DLD1 (cell line): ENCODE measurements around the gene BOK.
"Not testable (repeated sequence)": the region's sequence is repeated elsewhere in the genome, so short reads cannot be mapped to it uniquely, and the experiment has no call there.

ENCODE experiments used
- in situ Hi-C: cut with HindIII; loops from 2 replicates; pipeline ENCODE4 v1.10.0; 2017; ENCODE audit warnings: low sequenced_read_pairs

Gene BOK

DNA sequence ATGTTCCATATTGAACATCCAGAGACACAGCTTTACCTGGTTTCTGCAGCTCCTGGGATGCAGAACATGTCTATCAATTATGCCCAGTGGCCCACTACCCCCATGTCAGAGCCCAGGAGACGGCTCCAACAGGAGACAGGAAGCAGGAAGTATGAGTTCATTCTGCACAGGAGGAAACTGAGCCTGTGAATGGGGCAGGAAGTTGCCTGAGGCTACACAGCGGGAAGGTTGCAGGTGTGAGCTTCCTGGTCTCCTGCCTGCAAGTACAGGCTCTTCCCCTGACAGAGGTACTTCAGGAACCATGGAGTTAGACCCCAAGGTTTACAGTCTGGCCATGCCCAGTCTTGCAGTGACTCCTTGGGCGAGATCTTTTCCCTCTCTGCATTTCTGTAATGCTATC, 2.8 kb upstream of the BOK start:
- in situ Hi-C loops = no loop called here

DNA sequence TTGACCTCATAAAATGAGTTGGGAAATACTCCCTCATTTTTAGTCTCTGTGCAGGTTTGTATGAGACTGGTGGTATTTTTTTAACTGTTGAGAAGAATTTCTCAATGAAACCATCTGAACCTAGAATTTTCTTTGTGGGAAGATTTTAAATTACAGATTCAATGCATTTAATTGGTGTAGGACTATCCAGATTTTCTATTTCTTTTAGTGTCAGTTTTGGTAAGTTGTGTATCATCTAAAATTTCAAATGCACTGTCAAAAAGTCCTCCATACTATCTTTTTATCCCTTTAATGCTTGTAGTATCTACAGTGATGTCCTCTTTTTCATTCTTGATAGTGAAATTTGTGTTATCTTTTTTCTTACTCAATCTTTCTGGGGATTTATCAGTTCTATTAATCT, 1.8 kb upstream of the BOK start:
- in situ Hi-C loops = no loop called here

DNA sequence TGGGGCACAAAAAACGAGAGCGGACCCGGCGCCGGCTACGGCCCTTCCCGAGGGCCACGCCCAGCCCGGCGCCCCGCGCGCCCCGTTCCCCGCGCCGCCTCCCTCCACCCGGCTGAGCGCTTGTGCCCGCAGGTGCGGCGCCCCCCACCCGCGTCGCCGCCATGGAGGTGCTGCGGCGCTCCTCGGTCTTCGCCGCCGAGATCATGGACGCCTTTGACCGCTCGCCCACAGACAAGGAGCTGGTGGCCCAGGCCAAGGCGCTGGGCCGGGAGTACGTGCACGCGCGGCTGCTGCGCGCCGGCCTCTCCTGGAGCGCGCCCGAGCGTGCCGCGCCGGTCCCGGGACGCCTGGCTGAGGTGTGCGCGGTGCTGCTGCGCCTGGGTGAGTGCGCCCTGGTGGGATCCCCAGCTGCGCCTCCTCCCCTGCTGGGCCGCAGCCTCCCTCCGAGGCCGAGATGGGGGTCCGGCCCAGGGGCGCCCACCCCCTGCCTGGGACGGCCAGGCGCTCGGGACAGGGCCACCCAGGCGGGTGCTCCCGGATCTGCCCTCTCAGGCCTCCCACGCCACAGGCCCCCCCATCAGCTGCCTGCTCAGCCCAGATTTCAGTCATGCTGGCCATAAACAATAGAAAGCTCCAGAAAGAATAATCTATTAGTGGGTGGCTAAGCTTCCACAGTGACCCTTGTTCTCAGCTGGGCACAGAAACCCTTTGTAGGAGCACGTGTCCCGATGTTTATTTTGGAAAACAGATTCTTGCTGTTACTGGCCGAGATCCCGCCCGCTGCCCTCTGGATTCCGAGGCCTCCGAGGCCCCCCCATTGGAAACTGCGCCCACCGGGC, 997 bp downstream of the BOK start:
- in situ Hi-C loops = no loop called here

DNA sequence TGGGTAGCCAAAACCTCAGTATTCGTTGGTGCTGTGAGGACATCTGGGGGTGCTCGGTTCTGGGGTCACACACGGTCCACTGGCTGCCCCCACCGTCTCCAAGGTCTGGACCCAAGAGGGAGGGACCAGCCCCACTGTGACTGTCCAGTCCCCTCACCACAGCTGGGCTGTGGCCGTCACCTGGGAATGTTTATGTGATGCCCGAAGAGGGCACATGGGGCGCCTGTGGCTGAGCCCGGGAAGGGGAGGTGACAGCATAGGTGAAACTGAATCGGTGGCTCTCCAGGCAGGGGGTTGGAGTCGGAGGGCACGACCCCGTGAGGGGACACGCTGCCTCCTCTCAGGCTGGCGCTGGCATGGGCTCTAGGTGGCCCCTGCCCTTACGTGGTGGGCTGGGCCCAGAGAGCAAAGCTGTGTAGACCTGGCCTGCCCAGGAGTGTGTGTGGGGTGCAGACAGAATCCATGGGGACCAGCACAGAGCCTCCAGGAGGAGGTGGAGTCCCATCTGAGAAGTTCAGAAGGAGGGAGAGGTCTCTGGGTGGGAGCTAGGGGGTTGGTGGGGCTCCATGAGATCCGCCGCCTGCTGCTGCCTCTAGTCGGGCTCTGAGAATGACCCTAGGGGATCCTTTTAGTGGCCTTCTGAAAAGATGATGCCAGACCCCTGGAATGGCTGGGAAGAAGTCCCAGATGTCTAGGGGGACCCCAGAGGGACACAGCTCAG, 1.8 kb downstream of the BOK start:
- in situ Hi-C loops = no loop called here

DNA sequence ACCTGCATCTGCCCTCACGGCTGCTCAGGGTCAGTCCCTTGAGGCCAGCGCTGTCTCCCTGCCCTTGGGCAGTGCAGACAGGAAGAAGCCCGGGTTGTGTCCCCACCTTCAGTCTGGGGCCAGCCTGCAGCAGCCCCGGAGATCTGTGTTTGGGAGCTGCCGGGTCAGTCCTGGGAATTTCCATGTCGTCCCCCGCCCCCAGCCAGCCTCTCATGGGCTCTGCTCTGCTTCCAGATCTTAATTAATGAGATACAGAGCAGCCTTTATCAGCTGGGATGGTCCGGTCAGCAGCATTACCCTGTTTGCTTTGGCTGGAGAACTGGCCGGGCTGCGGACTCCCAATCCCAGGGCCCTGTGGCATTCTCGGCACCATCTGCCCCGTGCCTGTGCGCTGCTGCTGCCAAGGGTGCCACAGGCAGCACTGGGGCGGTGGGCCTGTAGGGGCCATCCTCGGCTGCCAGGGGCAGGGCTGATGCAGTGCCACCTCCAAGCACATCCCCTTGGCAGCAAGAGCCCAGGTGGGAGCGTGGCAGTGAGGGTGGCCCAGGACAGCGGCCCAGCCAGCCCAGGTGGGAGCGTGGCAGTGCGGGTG, 2.4 kb downstream of the BOK start:
- in situ Hi-C loops = no loop called here

DNA sequence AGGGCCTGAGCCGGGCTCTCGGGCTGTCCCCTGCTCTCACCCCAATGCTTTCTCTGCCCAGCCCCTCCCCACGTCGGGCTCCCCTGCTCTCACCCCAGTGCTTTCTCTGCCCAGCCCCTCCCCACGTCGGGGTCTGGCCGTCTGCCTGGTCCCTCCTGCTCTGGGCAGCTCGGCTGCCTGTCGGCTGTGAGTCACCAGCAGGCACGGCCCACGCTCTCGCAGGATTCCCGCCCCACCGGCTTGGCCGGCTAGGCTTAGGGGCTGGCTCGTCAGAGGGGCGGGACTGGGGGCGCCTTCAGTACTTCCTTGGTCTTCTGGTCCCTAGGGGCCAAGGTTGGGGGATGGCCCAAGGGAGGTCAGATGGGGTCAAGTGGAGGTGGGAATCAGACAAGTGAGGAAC, 3.3 kb downstream of the BOK start:
- in situ Hi-C loops = no loop called here

DNA sequence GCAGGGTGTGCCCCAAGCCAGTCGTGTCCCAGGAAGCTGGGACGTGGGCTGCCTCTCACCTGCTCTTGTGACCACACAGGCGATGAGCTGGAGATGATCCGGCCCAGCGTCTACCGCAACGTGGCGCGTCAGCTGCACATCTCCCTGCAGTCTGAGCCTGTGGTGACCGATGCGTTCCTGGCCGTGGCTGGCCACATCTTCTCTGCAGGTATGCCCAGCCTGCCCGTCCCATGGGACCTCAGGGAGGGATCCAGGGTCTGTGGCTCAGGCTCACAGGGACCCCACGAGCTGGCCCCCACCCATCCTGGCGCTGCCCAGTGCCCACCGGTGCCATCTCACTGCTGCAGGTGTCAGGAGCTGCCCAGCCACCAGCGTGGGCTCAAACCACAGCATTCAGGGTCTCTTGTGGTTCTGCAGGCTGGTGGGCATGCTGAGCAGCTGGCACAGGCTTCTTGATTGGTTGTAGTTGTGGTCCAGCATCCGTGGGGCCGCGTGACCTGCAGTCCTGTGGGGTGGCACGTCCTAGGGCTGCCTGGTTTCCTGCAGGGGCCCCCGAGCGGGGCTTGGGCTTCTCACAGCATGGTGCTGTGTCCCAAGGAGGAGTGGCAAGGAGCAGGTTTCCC, 3.8 kb downstream of the BOK start:
- in situ Hi-C loops = no loop called here

DNA sequence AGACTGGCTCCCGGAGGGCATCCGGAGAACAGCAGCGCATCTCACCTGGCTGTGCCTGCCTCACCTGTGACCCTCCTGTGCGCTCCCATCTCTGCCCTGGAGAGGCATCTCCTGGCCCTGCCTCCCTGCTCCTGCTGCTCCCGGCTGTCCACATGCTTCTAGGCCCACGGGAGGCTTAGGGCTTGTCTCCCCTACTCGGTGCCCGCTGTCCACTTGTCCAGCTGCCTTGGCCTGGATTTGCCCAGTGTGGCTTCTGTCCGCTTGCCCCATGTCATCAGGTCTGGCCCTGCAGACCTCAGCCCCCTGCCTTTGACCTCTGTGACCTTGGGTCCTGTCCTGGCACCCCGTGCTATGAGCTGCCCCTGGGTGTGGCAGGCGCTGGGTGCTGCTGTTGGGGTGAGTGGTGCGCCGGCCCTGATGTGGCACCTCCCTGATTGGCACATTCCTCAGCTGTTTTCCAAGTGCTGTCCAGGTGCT, 4.5 kb downstream of the BOK start:
- in situ Hi-C loops = no loop called here

DNA sequence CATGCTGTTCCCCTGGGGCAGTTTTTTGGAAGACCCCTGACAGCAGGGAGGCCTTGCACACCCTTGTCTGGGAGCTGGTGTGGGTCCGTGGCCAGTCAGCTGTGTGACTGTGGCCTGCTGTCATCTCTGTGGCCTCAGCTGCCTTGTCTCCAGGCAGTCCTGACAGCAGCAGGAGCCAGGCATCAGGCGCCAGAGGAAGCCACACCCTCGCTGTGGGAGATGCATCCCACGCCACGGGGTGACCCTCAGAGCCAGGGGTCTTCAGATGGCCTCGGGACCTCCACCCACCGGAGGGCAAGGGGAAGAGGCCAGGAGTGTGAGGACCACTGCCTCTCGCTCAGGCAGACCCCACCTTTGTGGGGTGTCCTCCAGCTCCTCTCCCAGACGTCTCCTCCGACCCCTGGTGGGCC, 5.0 kb downstream of the BOK start:
- in situ Hi-C loops = no loop called here

DNA sequence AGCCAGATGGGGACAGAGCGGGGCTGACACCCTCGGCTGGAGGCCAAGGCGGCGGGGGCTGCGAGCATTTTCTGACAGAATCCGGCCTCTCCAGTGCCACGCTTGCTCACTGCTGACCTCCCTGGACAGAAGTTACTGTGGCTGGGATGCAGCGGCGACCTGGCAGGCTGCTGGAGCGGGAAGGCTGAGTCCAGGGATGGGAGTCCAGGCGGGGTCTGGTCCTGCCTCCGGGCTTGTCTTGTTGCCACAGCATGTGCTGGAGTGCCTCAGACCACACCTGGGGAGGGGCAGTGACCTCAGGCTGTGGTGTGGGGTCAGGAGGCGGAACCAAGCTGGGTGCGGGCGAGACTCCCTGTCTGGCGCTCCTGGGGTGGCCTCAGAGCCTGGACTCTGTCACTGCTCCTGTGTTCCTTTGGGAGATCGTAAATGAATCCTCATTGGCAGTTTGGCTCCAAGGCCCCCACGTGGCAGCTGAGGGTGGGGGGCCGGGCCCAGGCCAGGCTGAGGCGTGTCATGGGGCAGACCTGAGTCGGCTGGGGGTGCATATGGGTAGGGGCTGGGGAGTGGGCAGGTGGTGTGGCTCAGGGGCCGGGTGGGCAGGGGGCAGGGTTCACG, 5.5 kb downstream of the BOK start:
- in situ Hi-C loops = no loop called here

DNA sequence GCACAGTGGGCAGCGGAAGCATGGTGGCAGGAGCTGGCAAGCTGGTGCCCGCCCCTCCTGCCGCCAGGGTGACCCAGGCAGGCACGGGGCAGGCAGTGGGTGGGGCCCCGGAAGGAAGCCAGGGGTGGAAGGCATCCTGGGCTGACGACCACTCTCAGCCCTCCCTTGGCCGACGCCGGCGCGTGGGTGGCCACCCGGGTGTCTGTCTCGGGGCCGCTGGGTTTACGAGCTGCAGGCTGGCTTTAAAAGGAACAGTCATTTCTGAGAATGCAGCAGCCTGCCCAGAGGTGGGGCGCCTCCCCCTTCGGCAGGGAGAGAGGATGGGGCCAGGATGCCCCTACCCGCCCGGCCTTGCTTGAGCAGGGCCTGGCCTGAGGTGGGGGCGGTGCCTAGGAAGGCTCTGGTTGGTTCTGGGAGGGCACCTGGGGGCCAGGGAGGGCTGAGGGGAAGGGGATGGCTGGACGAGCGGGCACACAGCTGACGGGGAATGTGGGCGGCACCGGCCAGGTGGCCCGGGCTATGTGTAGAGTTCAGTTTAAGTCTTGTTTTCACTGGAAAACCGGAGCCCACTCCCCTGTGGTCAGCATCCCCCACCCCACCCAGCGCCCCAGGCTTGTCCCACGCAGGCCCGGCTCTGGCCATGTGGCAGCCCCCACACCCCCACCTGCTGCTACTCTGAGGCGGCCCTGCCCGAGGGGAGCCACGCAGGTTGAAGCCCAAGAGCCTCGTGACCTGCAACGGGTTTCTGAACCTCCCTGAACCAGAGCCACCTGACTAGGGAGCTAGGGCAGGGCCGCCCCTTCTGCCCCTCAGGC, 6.3 kb downstream of the BOK start:
- in situ Hi-C loops = no loop called here

DNA sequence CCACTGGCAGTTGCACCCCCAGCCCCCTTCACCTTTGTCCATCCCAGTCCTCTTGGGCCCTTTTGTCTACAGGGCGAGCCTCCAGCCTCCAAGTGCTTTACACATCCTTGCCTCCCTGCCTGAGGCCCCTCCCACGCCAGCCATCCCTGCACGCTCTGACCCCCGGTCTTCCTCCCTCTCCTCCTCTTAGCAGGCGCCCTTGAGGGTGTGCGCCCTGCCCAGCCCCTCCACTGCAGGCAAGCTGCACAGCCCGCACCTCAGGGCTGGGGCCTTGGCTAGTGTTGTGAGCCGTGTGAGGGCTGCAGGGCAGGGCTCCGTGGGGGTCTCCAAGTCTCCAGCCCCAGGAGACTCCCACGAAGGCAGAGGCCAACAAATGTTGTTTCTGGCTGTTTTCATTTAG, 6.9 kb downstream of the BOK start:
- in situ Hi-C loops = no loop called here

DNA sequence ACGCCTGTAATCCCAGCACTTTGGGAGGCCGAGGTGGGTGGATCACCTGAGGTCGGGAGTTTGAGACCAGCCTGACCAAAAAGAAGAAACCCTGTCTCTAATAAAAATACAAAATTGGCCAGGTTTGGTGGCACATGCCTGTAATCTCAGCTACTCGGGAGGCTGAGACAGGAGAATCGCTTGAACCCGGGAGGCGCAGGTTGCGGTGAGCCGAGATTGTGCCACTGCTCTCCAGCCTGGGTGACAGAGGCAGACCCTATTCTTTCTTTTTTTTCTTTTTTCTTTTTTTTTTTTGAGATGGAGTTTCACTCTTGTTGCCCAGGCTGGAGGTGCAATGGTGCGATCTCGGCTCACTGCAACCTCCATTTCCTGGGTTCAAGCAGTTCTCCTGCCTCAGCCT, 7.5 kb downstream of the BOK start:
- in situ Hi-C loops = not testable (repeated sequence)

DNA sequence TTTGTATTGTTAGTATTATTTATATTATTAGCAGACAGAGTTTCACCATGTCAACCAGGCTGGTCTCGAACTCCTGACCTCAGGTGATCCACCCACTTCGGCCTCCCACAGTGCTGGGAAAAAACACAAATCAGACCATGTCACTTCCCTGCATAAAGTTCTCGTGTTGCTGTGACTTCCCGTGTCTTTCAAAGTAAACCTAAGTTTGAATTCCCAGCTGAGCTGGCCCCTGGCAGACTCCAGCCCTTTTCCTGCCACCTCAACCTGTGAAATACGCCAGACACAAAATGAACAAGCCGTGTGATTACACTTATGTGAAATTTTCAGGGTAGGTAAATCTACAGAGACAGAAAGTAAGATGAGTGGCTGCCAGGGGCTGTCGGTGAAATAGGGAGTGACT, 7.9 kb downstream of the BOK start:
- in situ Hi-C loops = no loop called here

DNA sequence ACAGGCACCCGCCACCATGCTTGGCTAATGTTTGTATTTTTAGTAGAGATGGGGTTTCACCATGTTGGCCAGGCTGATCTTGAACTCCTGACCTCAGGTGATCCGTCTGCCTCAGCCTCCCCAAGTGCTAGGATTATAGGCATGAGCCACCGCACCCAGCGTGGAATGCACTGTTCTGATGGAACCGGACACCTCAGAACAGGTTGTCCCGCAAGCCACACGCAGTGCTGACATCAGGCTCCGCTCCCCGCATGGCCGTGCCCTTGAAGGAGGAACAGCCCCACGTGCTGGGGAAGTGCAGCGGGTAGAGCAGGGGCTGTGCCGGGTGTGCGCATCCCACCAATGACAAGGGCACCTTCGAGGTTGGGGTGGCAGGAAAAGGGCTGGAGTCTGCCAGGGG, 8.7 kb downstream of the BOK start:
- in situ Hi-C loops = not testable (repeated sequence)

DNA sequence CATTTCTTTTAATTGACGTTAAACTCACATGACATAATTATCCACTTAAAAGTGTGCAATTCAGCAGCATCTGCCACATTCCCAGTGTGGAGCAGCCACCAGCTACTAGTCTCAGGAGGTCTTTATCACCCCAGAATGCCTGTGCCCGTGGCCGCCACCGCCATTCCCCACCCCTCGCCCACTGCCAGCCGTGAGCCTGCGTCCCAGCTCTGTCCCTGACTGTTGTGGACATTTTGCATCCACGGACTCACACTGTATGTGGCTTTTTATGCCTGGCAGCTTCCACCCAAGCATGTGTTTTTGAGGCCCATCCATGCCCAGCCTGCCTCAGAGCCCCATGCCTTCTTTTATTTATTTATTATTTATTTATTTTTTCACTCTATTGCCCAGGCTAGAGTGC, 9.2 kb downstream of the BOK start:
- in situ Hi-C loops = no loop called here

DNA sequence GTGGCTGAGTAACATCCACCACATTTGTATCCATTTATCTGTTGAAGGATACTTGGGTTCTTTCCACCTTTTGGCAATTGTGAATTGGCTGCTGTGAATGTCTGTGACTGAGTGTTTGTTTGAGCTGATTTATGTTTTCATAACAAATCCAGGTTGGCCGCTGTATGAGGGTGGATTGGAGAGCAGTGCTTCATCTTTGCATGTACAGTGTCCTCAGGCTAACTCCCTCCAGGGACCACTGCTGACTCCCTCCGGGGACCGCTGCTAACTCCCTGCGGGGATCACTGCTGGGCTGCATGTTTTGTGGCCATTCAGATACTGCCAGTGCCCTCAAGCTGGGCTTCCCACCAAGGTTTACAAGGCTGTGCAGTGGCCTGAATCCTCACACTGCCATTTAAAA, 10.2 kb downstream of the BOK start:
- in situ Hi-C loops = no loop called here

DNA sequence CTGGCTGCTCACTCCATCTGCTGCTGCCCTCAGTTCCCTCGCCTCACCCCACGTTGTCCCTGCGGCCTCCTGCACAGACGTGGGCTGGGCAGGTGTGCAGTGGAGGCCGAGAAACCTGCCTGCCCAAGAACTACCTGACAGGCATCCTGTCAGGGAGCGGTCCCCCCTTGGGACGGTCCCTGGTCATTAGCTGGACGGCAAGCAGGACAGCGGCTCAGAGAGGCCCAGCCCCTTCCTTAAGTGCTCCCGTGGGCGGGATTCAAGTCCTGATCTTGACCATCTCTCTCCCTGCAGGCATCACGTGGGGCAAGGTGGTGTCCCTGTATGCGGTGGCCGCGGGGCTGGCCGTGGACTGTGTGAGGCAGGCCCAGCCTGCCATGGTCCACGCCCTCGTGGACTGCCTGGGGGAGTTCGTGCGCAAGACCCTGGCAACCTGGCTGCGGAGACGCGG, 11.3 kb downstream of the BOK start:
- in situ Hi-C loops = no loop called here

DNA sequence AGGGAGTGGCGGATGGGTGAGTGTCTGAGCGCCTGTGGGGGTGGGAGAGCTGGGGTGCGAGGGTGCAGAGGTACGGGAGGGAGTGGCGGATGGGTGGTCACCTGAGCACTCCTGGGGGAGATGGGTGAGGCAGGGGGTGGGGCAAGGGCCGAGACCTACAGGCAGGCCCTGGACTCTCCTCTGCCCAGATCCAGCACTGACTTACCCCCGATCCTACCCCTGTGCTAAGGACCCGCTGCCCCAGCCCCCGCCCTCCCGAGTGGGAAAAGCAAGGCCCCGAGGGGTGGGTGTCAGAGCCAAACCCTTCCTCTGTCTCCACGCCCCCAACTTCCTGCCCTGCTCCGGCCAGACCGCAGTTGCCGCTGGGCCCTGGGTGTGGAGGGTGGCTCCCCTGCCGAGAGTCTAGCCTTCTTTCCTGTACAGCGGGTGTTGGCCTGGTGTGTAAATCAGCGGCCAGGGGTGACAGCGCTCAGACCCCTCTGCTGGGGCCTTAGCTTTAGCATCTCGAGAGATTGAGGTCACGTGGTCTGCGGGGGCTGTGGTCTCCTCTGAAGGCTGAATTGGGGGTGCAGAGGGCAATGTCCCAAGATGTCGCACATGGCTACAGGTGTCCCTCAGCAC, 12.5 kb downstream of the BOK start:
- in situ Hi-C loops = no loop called here
